PC-3 (cell line): ENCODE results near the gene HDGFL2. TPM values are rescaled to one million over a fixed set of nuclear protein-coding genes. Genes with fewer than 3 reads are reported as not detected.
A peak's percentile ranks its signal among the peaks of the same experiment; 100 is the strongest.

Experiments
- ATAC-seq: fragments of 200-7000 bp; cut with Tn5 transposase; 2 replicates; pipeline ENCODE4 v1.9.1; 2020; ENCODE audit warnings: mild to moderate bottlenecking, moderate library complexity
- BruUV-seq: library from RNA; stranded (reverse); fragments of 400-500 nt; replicated peaks from 2 replicates; lab custom pipeline; 2021; lab: Mats Ljungman, UMichigan
- CTCF ChIA-PET: fragments of 300-600 bp; sonication (Branson Sonifier 250); formaldehyde crosslinking; loops from one replicate; lab custom pipeline; 2022; ENCODE audit warnings: antibody characterized with exemption; lab: Charles Lee
- POLR2A ChIA-PET: fragments of 300-600 bp; sonication (Branson Sonifier 250); formaldehyde crosslinking; loops from one replicate; lab custom pipeline; 2022; ENCODE audit warnings: antibody characterized with exemption; ENCODE audit not compliant: unreplicated experiment; lab: Charles Lee
- DNase-seq: peaks from one replicate; pipeline ENCODE4 v3.0.0-alpha.2; 2015
- H2AFZ ChIP-seq: fragments of 300-600 bp; sonication (generic); 2 replicates; pipeline ENCODE4 v1.6.0; 2016; ENCODE audit warnings: antibody characterized with exemption, low read length
- H3F3A ChIP-seq: fragments of 300-600 bp; sonication (generic); one replicate; pipeline ENCODE4 v1.6.0; 2017; ENCODE audit warnings: antibody characterized with exemption, low read length, control low read depth, mild to moderate bottlenecking; ENCODE audit not compliant: unreplicated experiment
- H3K27ac ChIP-seq: fragments of 300-600 bp; sonication (generic); 2 replicates; pipeline ENCODE4 v1.5.1; 2016; ENCODE audit warnings: mild to moderate bottlenecking, low read length
- H3K27me3 ChIP-seq: fragments of 300-600 bp; sonication (generic); 2 replicates; pipeline ENCODE4 v1.6.1; 2016; ENCODE audit warnings: low read length, mixed read lengths
- H3K36me3 ChIP-seq: fragments of 300-600 bp; sonication (generic); 2 replicates; pipeline ENCODE4 v1.6.1; 2016; ENCODE audit warnings: low read depth, mixed run types, low read length, mixed read lengths
- H3K4me1 ChIP-seq: fragments of 300-600 bp; sonication (generic); 2 replicates; pipeline ENCODE4 v1.5.1; 2016; ENCODE audit warnings: low read length; ENCODE audit not compliant: insufficient read depth
- H3K4me2 ChIP-seq: fragments of 300-600 bp; sonication (generic); 2 replicates; pipeline ENCODE4 v1.6.0; 2016; ENCODE audit warnings: low read length
- H3K4me3 ChIP-seq: fragments of 300-600 bp; sonication (generic); 2 replicates; pipeline ENCODE4 v1.5.1; 2016; ENCODE audit warnings: mild to moderate bottlenecking, low read length, mixed read lengths
- H3K79me2 ChIP-seq: fragments of 300-600 bp; sonication (generic); 2 replicates; pipeline ENCODE4 v1.6.1; 2017; ENCODE audit warnings: low read length, mixed read lengths
- H3K9ac ChIP-seq: fragments of 300-600 bp; sonication (generic); 2 replicates; pipeline ENCODE4 v1.6.0; 2016; ENCODE audit warnings: mild to moderate bottlenecking, low read length
- H3K9me2 ChIP-seq: fragments of 300-600 bp; sonication (generic); replicated peaks from 2 replicates; pipeline ENCODE4 v1.6.1; 2016; ENCODE audit warnings: mixed run types, low read length, mixed read lengths
- H3K9me3 ChIP-seq: fragments of 300-600 bp; sonication (generic); 2 replicates; pipeline ENCODE4 v1.6.1; 2016; ENCODE audit warnings: low read length, mixed read lengths
- H4K20me1 ChIP-seq: fragments of 300-600 bp; sonication (generic); 2 replicates; pipeline ENCODE4 v1.6.1; 2016; ENCODE audit warnings: low read length, mixed read lengths
- EZH2 ChIP-seq: fragments of 300-600 bp; sonication (generic); IDR thresholded peaks from one replicate; pipeline ENCODE4 v1.6.1; 2017; ENCODE audit warnings: antibody characterized with exemption, mild to moderate bottlenecking, low read length; ENCODE audit not compliant: unreplicated experiment
- EZH2phosphoT487 ChIP-seq: fragments of 300-600 bp; sonication (generic); IDR thresholded peaks from 2 replicates; pipeline ENCODE4 v1.6.1; 2018; ENCODE audit warnings: mild to moderate bottlenecking, antibody characterized with exemption, low read length, borderline replicate concordance
- intact Hi-C: fragments of 100-400 bp; cut with micrococcal nuclease; formaldehyde crosslinking; loops from 2 replicates; pipeline ENCODE4 v1.9.0; 2023
- total RNA-seq: library from RNA; depleted of rRNA; stranded (reverse); fragments of >200 nt; gene quantifications from 2 replicates; pipeline ENCODE4 v1.2.3, GENCODE V29; 2014
- TF ChIP-seq, protein P1 (sequence below): fragments of 300-600 bp; sonication (generic); conservative IDR thresholded peaks from 2 replicates; pipeline ENCODE4 v1.5.1; 2017; ENCODE audit warnings: antibody characterized with exemption, low read depth, mild to moderate bottlenecking, low read length

The HDGFL2 gene
- total RNA-seq, 1 experiment from 2014 or later = 111 TPM

DNA sequence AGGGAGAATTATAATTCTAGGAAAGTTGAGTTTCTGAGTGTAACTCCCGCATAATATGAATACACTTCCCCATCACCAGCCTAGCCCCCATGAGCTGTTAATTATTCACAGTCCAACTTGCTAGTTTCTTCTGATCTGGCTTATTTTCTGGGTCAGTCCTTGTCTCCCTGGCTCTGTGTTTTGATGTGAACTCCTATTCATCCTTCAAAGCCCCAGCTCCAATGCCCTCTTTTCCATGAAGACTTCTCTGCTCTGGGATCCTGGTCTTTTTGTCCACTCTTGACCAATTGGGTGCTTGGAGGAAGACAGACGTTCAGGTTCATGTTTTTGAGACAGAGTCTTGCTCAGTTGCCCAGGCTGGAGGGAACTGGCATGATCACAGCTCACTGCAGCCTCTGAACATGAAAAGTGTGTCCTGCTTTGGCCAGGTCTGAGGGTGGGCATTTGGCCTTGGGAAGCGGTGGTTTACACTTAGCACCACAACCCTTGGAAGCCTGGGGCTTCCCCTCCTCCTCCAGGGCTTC lies 67.1 kb downstream of the HDGFL2 start:
- no peak overlapping the region for H3K4me3 ChIP-seq
- peaks cover 24% of the 10 kb centered on the region for H3K4me1 ChIP-seq
- ChIA-PET CTCF (interaction anchor here (0.5 kb wide), 1 partner anchor 30 kb away, joined by 6 read pairs; no protein-coding TSS in a partner anchor), POLR2A (no interaction called here)
- BruUV-seq = no TSS peak
- ATAC-seq (no peak), DNase-seq (no peak)
- H3K27ac ChIP-seq = no peak overlapping the region
- no peaks in the 10 kb centered on the region for H3K9me2 ChIP-seq
- H3K27me3 ChIP-seq = no peaks in the 10 kb centered on the region
- no peaks in the 10 kb centered on the region for H3F3A ChIP-seq
- no peak overlapping the region for H3K4me2 ChIP-seq
- no peaks in the 10 kb centered on the region for H4K20me1 ChIP-seq
- TF ChIP-seq EZH2 = no peak
- no peak for TF ChIP-seq EZH2phosphoT487
- TF ChIP-seq, protein P1, sequence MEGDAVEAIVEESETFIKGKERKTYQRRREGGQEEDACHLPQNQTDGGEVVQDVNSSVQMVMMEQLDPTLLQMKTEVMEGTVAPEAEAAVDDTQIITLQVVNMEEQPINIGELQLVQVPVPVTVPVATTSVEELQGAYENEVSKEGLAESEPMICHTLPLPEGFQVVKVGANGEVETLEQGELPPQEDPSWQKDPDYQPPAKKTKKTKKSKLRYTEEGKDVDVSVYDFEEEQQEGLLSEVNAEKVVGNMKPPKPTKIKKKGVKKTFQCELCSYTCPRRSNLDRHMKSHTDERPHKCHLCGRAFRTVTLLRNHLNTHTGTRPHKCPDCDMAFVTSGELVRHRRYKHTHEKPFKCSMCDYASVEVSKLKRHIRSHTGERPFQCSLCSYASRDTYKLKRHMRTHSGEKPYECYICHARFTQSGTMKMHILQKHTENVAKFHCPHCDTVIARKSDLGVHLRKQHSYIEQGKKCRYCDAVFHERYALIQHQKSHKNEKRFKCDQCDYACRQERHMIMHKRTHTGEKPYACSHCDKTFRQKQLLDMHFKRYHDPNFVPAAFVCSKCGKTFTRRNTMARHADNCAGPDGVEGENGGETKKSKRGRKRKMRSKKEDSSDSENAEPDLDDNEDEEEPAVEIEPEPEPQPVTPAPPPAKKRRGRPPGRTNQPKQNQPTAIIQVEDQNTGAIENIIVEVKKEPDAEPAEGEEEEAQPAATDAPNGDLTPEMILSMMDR = no peak
- H3K9ac ChIP-seq = no peak overlapping the region
- H3K79me2 ChIP-seq = no peaks in the 10 kb centered on the region
- no peaks in the 10 kb centered on the region for H3K9me3 ChIP-seq
- no peak overlapping the region for H2AFZ ChIP-seq
- H3K36me3 ChIP-seq = no peaks in the 10 kb centered on the region
- intact Hi-C loops = no loop called here

DNA sequence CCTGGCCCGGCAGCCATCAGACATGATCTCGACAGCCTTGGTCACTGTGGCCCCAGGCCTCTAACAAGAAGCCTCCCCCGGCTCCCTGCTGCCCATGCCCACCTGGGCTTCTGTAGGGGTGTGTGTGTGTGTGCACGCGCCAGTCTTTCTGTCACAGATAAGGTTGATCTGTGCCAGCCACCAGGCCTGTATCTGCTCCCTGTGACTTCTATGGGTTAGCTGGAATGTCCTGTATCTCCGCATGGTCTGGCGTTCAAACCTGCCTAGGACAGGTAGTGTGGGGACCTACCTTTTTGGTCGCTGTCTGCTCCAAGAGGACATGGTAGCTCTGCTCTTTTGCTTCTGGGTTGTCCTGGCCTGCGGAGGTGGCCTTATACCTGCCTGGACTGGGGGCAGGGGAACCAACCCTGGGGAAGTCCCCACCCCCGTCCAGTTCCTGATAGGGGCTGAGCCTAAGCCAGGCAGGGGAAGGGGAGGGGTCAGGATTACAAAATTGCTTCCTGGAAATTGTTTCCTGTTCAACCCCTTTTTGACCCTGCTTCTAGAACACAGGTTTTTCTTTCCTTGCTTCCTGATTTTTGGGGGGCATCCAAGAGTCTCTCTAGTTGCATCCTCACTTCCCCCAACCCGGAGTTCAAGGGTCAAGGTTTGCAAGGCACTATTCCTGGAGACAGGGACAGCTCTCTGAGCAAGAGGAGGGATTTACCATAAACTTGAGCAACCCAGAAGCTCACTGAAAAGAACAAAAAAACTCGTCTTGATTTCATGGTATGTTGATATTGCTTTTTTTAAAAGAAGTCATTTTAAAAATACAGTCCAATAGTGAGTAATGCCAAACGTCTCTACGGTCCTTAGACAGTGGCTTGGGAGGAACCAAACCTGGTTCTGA lies 67.8 kb downstream of the HDGFL2 start, which contains the start of gene LRG1:
Gene LRG1, minus strand, starts transcription at position 344 of the 889 bp plus-strand sequence. Its CDS starts 23 bp downstream, at position 321.
- H3K4me2 ChIP-seq = no peak within 1 kb of the TSS

More for the DNA sequence above, 67.8 kb downstream of the HDGFL2 start, which contains the start of gene LRG1:
- H3K9me3 ChIP-seq = no peaks in the 10 kb centered on the region
- no peaks in the 10 kb centered on the region for H3F3A ChIP-seq
- TF ChIP-seq, protein P1 = no peak
- TF ChIP-seq EZH2phosphoT487 (no peak), EZH2 (no peak)
- H3K36me3 ChIP-seq = no peaks in the 10 kb centered on the region
- intact Hi-C loops = no loop called here
- H3K79me2 ChIP-seq = no peaks in the 10 kb centered on the region
- DNase-seq (no peak), ATAC-seq (no peak)
- no peak within 1 kb of the TSS for H3K9ac ChIP-seq
- no peaks in the 10 kb centered on the region for H3K27me3 ChIP-seq
- no peaks in the 10 kb centered on the region for H3K9me2 ChIP-seq
- no peak within 1 kb of the TSS for H3K27ac ChIP-seq
- BruUV-seq = no TSS peak
- ChIA-PET CTCF (interaction anchor here (0.7 to 1.0 kb wide), 2 partner anchors 9 to 15 kb away, joined by 3 read pairs; no protein-coding TSS in a partner anchor), POLR2A (no interaction called here)
- peaks cover 18% of the 10 kb centered on the region for H3K4me1 ChIP-seq
- no peaks in the 10 kb centered on the region for H4K20me1 ChIP-seq
- H2AFZ ChIP-seq = peak within 1 kb of the TSS; percentile 40
- H3K4me3 ChIP-seq = no peak within 1 kb of the TSS
